Measurements from ENCODE around the gene SLCO4A1. TPM values are rescaled to one million over a fixed set of nuclear protein-coding genes. Genes with fewer than 3 reads are reported as not detected.

SLCO4A1 gene
- total and polyA plus RNA-seq, 2 donors (not counting 1 experiment from before 2014, with no cell fraction given), result 0.50 TPM; not detected in 1

DNA sequence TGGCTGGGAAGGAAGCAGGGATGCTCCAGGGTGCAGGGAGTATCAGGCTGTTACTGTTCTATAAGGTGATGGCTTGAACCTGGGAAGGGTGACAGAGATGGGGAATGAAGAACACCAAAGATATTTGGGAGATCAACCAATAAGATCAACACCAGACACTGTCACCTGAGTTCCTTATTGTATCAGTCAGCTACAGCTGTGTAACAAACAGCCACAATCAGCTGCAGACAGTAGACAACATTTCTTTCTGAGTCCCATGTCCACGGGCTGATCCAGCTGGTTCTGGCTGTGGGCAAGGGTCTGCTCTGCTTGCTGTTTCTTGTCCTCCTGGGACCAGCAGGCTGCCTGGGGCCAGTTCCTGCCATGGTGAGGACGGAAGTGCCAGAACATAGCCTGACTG lies 31.3 kb upstream of the SLCO4A1 start:
- Histone ChIP-seq H2AFZ (ENCODE audit: low read length) (no peak overlapping the region), H3K4me2 (ENCODE audit: extremely low read depth, insufficient read depth, low read length) (no peak overlapping the region), H3K9ac (ENCODE audit: insufficient read depth, low read length) (no peak overlapping the region)

DNA sequence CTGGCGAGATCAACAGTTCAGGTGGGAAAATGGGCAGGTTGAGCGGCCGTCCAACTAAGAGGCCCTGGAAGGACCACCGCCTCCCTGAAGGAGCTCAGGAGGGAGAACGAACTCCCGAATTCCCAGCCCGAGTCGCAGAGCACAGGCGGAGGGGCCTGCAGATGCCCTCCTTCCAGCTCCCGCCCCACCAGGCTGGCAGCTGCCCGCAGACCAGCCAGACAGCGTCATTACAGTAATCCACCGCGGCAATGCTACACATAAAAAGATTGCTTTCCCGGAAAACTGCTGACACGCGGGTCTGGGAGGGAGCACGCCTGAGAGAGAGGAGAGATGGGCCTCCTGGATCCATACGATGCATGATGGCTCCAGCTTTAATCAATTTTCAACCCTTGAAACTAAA lies 30.5 kb upstream of the SLCO4A1 start:
- Histone ChIP-seq H3K4me1 (ENCODE audit: control insufficient read depth, extremely low read depth, insufficient read depth, low read length) (no peaks in the 10 kb centered on the region), H3K36me3 (ENCODE audit: control insufficient read depth, insufficient read depth, low read length) (no peaks in the 10 kb centered on the region)
- TF ChIP-seq EZH2 (IDR thresholded peaks at IDR 0.05; ENCODE audit: low read length, missing control alignments), result no peak
- TF ChIP-seq, protein P1, sequence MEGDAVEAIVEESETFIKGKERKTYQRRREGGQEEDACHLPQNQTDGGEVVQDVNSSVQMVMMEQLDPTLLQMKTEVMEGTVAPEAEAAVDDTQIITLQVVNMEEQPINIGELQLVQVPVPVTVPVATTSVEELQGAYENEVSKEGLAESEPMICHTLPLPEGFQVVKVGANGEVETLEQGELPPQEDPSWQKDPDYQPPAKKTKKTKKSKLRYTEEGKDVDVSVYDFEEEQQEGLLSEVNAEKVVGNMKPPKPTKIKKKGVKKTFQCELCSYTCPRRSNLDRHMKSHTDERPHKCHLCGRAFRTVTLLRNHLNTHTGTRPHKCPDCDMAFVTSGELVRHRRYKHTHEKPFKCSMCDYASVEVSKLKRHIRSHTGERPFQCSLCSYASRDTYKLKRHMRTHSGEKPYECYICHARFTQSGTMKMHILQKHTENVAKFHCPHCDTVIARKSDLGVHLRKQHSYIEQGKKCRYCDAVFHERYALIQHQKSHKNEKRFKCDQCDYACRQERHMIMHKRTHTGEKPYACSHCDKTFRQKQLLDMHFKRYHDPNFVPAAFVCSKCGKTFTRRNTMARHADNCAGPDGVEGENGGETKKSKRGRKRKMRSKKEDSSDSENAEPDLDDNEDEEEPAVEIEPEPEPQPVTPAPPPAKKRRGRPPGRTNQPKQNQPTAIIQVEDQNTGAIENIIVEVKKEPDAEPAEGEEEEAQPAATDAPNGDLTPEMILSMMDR (conservative IDR thresholded peaks at IDR 0.05 in 1 of 2, IDR thresholded peaks at IDR 0.05 in 1 of 2; ENCODE audit: low read depth in 1 of 2, low read length in 2 of 2), result no peak

More for the DNA sequence above, 31.3 kb upstream of the SLCO4A1 start:
- Histone ChIP-seq H3K9me3 (ENCODE audit: control insufficient read depth, insufficient read depth, low read depth, low read length) (no peaks in the 10 kb centered on the region), H3K4me3 (replicated peaks in 1 of 4; ENCODE audit: control extremely low read depth in 1 of 4, insufficient read depth in 1 of 4, low read depth in 3 of 4, low read length in 4 of 4) (no peak overlapping the region), H3K79me2 (ENCODE audit: control insufficient read depth, insufficient read depth, low read length) (no peaks in the 10 kb centered on the region), H3K27me3 (ENCODE audit: control insufficient read depth, insufficient read depth, low read length) (peaks cover 4% of the 10 kb centered on the region), H3K27ac (ENCODE audit: insufficient read depth, low read length) (no peak overlapping the region), H3K4me1 (ENCODE audit: control insufficient read depth, extremely low read depth, insufficient read depth, low read length) (peaks cover 4% of the 10 kb centered on the region), H4K20me1 (ENCODE audit: control insufficient read depth, extremely low read depth, insufficient read depth, low read length) (no peaks in the 10 kb centered on the region), H3K36me3 (ENCODE audit: control insufficient read depth, insufficient read depth, low read length) (no peaks in the 10 kb centered on the region)
- no peak for DNase-seq (ENCODE audit: low read depth in 2 of 2)
- TF ChIP-seq EZH2 (IDR thresholded peaks at IDR 0.05; ENCODE audit: low read length, missing control alignments), result no peak
- TF ChIP-seq, protein P1 (conservative IDR thresholded peaks at IDR 0.05 in 1 of 2, IDR thresholded peaks at IDR 0.05 in 1 of 2; ENCODE audit: low read depth in 1 of 2, low read length in 2 of 2), result no peak

DNA sequence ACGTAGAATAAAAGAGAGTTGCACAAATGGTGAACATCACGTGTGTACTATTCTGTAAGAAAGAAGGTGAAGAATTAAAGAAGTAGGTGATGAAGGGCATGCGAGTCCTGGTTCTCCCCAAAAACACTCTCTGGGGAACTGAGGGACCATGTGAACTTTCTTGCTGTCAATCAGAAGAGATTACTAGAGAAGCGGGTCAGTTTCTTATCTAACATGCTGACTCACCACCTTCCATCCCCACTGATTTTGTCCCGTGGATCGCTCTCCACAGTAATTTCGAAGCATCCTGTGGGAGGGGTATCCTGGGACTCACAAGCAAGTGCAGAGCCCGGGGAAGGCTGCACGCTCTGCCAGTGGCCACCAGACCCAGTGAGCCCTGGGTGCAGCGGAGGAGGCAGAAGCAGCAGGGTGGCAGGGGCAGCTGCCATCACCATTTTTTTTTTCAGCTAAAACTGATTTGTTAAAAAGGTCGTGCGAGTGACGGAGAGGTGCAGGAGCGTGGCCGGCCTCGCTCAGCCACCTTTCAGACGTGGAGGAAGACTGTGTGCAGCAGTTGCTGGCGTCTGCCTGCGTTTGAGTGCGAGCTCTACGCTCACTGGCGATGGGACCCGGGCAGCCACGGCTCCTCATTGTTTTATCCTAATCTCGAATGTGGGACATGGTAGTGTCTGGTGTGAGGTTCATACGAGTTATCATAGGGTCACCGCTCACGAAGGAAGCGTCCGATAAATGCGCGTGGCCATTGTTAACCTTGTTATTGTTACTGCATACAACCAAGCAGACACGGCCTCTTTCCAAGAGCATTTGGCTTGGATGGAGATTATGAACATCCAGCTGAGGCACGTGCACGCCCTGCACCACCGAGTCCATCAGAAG lies 28.0 kb upstream of the SLCO4A1 start:
- no peak for TF ChIP-seq EZH2 (IDR thresholded peaks at IDR 0.05; ENCODE audit: low read length, missing control alignments)
- TF ChIP-seq, protein P1 (conservative IDR thresholded peaks at IDR 0.05 in 1 of 2, IDR thresholded peaks at IDR 0.05 in 1 of 2; ENCODE audit: low read depth in 1 of 2, low read length in 2 of 2), result no peak
- Histone ChIP-seq H3K4me2 (ENCODE audit: extremely low read depth, insufficient read depth, low read length) (no peak overlapping the region), H3K27me3 (ENCODE audit: control insufficient read depth, insufficient read depth, low read length) (peaks cover 4% of the 10 kb centered on the region), H3K79me2 (ENCODE audit: control insufficient read depth, insufficient read depth, low read length) (no peaks in the 10 kb centered on the region), H3K36me3 (ENCODE audit: control insufficient read depth, insufficient read depth, low read length) (no peaks in the 10 kb centered on the region), H3K27ac (ENCODE audit: insufficient read depth, low read length) (no peak overlapping the region), H3K4me3 (replicated peaks in 1 of 4; ENCODE audit: control extremely low read depth in 1 of 4, insufficient read depth in 1 of 4, low read depth in 3 of 4, low read length in 4 of 4) (no peak overlapping the region), H3K9me3 (ENCODE audit: control insufficient read depth, insufficient read depth, low read depth, low read length) (no peaks in the 10 kb centered on the region), H3K4me1 (ENCODE audit: control insufficient read depth, extremely low read depth, insufficient read depth, low read length) (no peaks in the 10 kb centered on the region), H3K9ac (ENCODE audit: insufficient read depth, low read length) (no peak overlapping the region), H2AFZ (ENCODE audit: low read length) (no peak overlapping the region), H4K20me1 (ENCODE audit: control insufficient read depth, extremely low read depth, insufficient read depth, low read length) (no peaks in the 10 kb centered on the region)
- no peak for DNase-seq (ENCODE audit: low read depth in 2 of 2)

More for the DNA sequence above, 30.5 kb upstream of the SLCO4A1 start:
- Histone ChIP-seq H2AFZ (ENCODE audit: low read length) (no peak overlapping the region), H4K20me1 (ENCODE audit: control insufficient read depth, extremely low read depth, insufficient read depth, low read length) (no peaks in the 10 kb centered on the region), H3K27ac (ENCODE audit: insufficient read depth, low read length) (no peak overlapping the region), H3K79me2 (ENCODE audit: control insufficient read depth, insufficient read depth, low read length) (no peaks in the 10 kb centered on the region), H3K9ac (ENCODE audit: insufficient read depth, low read length) (no peak overlapping the region), H3K9me3 (ENCODE audit: control insufficient read depth, insufficient read depth, low read depth, low read length) (no peaks in the 10 kb centered on the region), H3K27me3 (ENCODE audit: control insufficient read depth, insufficient read depth, low read length) (peaks cover 4% of the 10 kb centered on the region), H3K4me2 (ENCODE audit: extremely low read depth, insufficient read depth, low read length) (no peak overlapping the region), H3K4me3 (replicated peaks in 1 of 4; ENCODE audit: control extremely low read depth in 1 of 4, insufficient read depth in 1 of 4, low read depth in 3 of 4, low read length in 4 of 4) (no peak overlapping the region)
- no peak for DNase-seq (ENCODE audit: low read depth in 2 of 2)

Measured in fibroblast of lung (primary cell).